Activated CD4-positive, alpha-beta T cell treated with anti-CD3 and anti-CD28 coated beads, Interleukin-10, Interleukin-2, amounts not matched to agents 100 ng/mL and 50 ng/mL, durations not matched to agents 16 hours and 8 hours (primary cell): Measurements from ENCODE around the gene TENM4.

Experiments used
- DNase-seq: peaks from one replicate; pipeline ENCODE4 v3.0.0-alpha.2; 2020

TENM4 gene

GRCh38 chr11:78796956-78797355, 643.9 kb downstream of the TENM4 start:
- DNase-seq: no peak

GRCh38 chr11:78795621-78796261, 645.1 kb downstream of the TENM4 start:
- DNase-seq: no peak

- DNase-seq: no peak
Measured at GRCh38 chr11:78791964-78792363, 648.9 kb downstream of the TENM4 start.

DNA sequence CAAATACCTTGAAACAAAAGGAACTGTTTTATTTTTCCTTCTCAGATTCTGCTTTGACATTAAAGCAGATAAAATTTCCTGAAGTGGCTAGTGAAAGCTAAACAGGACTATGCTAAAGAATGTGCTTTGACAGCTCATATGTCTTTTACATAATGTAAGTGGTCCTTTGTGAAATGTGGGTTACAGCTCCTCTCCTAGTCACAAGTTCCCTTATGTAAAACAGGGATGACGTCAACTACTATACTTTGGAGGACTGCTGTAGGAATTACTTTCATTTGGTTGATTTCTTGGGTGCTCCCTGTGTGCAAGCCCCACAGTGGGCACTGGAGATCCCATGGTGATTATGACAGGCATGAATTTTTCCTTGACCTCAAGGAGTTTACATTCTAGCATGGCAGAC, 649.6 kb downstream of the TENM4 start:
- no peak for DNase-seq

DNA sequence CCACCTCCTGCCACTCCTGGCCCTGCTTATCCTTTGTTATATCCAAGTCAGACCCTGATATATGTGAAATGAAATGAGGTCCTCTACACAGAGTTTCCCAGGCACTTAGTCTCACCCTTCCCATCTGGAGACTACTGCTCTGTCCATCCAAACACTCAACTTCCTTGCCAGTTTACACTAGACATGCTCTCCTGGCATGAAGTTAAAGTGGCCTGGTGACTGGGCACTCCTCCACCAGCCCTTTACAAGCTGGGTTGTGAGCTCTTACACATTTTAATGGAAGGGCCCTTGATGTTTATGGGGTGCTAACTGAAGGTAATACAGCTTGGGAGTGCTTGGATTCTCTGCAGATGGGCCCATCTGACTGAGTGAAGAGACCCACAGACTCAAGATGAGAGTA, 650.0 kb downstream of the TENM4 start:
- DNase-seq: no peak

DNA sequence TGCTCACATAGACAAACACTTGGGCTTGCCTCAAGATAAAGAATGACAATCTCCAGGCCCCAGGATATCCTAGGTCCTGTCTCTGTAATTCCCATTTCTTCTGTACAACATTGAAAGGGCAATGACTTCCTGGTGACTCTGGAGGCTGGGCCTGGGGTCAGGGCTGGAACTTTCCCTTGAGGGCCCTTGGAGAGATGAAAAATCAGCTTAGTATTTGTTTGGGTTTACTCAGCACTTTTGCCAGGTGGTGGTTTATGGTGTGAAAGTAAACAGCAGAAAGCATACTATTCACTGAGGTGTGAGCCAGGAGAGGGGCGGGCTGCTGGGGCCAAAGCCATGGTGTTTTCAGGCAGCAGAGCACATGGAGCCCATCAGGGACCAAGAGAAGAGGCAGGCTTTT, 651.5 kb downstream of the TENM4 start:
- DNase-seq: no peak

- no peak for DNase-seq
Measured at GRCh38 chr11:78788533-78788932, 652.3 kb downstream of the TENM4 start.

GRCh38 chr11:78787696-78788095, 653.1 kb downstream of the TENM4 start:
- DNase-seq: no peak

DNA sequence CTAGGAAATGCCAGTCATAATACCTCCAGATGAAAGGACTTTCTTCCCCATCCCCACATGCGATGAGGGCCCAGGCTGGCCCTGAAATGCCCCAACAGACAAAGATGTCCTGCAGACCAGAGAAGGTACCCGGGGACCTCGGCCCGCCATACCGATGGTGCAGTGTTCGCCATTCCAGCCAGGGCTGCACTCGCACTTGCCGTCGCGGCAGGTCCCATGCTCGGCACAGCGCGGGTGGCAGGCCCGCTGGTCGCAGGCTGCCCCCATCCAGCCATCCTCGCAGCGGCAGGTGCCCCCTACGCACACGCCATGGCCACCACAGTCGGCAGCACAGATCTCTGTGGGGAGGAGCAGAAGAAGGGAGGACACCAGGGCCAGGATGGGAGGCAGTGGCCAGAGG, 654.1 kb downstream of the TENM4 start:
- no peak for DNase-seq

GRCh38 chr11:78786086-78786485, 654.7 kb downstream of the TENM4 start:
- DNase-seq: no peak

- DNase-seq: peak; percentile 12
Measured at GRCh38 chr11:78784321-78785061, 656.3 kb downstream of the TENM4 start.

DNA sequence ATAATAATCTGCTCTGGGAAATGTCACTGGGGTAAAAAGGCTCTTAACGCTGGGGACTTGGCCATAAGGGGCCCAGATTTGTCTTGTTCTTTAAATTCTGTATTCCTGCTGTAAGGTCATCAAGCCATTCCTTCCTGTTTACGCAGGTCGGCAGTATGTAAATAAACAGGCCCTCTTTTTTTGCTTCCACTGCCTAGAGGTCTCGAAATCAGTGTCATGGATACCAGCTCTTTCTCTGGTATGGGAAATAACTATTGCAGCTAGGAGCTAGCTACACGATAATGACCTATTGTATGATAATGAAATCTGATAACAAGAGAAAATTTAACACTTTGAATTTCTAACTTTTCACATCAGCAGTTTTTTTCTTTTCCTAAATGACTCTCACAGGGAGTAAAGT, 657.0 kb downstream of the TENM4 start:
- no peak for DNase-seq

GRCh38 chr11:78783301-78783700, 657.5 kb downstream of the TENM4 start:
- no peak for DNase-seq

GRCh38 chr11:78782725-78783124, 658.1 kb downstream of the TENM4 start:
- DNase-seq: no peak

DNA sequence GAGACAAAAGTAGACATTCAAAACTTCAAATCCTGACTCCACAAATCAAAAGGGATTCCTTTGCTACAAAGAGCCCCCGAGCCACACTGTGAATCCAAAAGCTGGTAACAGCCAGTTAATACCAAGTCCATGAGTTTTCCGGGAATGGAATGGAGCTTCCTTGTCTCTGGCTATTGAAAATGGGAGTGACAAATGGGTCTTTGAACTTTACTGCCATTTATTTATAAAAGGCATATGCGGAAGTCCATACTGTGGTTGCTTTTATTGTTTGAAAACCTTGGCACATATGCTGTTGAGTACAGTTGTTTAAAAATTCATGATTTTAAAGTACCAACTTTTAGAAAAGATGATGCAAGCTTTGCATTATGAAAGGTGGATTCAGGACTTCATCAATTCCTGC, 659.9 kb downstream of the TENM4 start:
- no peak for DNase-seq

GRCh38 chr11:78773492-78773891, 667.3 kb downstream of the TENM4 start:
- DNase-seq: no peak

- DNase-seq: no peak
Measured at GRCh38 chr11:78773077-78773476, 667.8 kb downstream of the TENM4 start.

- no peak for DNase-seq
Measured at GRCh38 chr11:78772186-78772585, 668.6 kb downstream of the TENM4 start.

GRCh38 chr11:78770931-78771330, 669.9 kb downstream of the TENM4 start:
- DNase-seq: no peak

GRCh38 chr11:78768971-78769370, 671.9 kb downstream of the TENM4 start:
- DNase-seq: no peak

- no peak for DNase-seq
Measured at GRCh38 chr11:78768345-78768744, 672.5 kb downstream of the TENM4 start.

DNA sequence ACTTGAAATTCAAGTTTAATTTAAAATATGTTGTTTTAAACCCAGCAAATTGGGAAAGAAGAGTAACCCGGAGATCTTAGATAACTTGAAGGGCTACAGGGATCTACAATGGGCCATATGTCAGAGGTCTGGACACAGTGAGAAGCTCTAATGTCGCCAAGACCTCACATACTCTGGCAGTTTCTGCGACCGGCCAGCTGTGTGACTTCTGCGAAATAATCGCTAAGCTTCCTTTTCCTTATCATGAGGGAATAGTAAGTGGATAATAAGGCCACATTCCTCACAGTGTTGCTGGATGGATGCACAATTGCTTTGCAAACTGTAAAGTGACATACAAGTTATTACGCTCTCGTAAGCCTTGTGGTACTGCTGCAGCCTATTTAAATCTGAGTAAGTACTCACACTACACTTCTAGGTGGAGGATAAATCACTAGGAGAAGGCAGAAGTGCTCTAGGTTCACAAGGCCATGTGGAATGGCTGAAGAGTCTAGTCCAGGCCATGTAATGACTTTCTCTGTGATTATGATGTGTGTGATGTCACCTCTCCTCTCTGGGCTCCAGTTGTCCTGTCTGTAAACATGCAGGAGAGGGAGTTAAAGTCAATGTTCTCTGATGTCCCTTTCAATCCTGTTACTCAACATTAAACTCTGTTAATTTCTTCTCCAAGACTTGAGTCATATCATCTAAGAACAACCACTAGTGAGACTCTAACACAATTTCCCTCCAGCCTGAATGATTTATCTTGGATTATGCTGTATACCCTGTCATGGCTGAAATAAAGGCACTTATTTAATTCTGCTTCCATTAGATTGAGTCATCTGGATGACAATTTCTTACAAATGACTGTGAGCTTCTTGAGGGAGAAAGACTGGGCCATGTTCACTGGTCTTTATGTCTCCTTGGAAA, 673.5 kb downstream of the TENM4 start:
- DNase-seq: no peak

- DNase-seq: no peak
Measured at GRCh38 chr11:78764946-78765345, 675.9 kb downstream of the TENM4 start.

DNA sequence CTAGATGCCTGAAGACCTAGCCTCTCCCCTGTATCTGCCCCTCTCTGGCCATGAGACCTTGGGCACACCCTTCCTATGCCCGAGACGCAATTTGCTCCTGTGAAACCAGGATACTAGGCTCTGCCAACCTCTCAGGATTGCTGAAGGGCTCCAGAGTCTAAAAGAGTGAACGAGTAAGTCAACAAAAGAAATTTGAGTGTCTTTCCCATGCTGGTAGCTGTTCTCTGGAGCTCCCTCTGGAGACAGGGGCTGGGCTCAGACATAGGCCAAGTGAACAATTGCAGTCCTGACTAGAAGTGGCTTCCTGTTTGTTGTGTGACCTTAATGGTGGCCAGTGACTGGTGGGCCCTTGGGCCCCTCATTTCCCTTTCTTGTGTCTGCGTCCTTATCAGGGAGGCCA, 677.2 kb downstream of the TENM4 start:
- DNase-seq: no peak
